Lung (tissue), 12 donors: ENCODE measurements around the gene RAB3IL1. TPM values are rescaled to one million over a fixed set of nuclear protein-coding genes. Genes with fewer than 3 reads are reported as not detected.

Source experiments
- ATAC-seq: fragments of 200-7000 bp; cut with Tn5 transposase; one replicate; pipeline ENCODE4 v1.9.1; 2020; ENCODE audit warnings: moderate number of reproducible peaks; ENCODE audit not compliant: insufficient read depth, low FRiP score
- DNase-seq, 3 donors: peaks; one replicate each; pipeline ENCODE4 v3.0.0-alpha.2; 2013 to 2017
- H3K27ac ChIP-seq, 2 donors: one replicate each; pipeline ENCODE4 v1.5.1; 2013; ENCODE audit warnings: mild to moderate bottlenecking in 2 of 2, moderate library complexity in 2 of 2, control low read depth in 1 of 2, inconsistent platforms in 1 of 2, low read depth in 1 of 2, low read length in 1 of 2
- H3K27me3 ChIP-seq, 3 donors: one replicate each; pipeline ENCODE4 v1.5.1; 2013; ENCODE audit warnings: low read length in 2 of 3; ENCODE audit not compliant: control insufficient read depth in 3 of 3, insufficient read depth in 3 of 3
- H3K36me3 ChIP-seq, 4 donors: one replicate each; pipeline ENCODE4 v1.5.1; 2013; ENCODE audit warnings: low read length in 4 of 4, mild to moderate bottlenecking in 1 of 4, moderate library complexity in 1 of 4; ENCODE audit not compliant: control insufficient read depth in 4 of 4, insufficient read depth in 4 of 4
- H3K4me1 ChIP-seq, 5 donors: one replicate each; pipeline ENCODE4 v1.5.1; 2013; ENCODE audit warnings: low read length in 5 of 5, mild to moderate bottlenecking in 2 of 5, moderate library complexity in 1 of 5; ENCODE audit not compliant: control insufficient read depth in 5 of 5, insufficient read depth in 5 of 5
- H3K4me3 ChIP-seq: one replicate; pipeline ENCODE4 v1.5.1; 2013; ENCODE audit warnings: mild to moderate bottlenecking, control low read depth, moderate library complexity
- H3K9ac ChIP-seq, 2 donors: one replicate each; pipeline ENCODE4 v1.5.1; 2013; ENCODE audit warnings: low read length in 2 of 2, control low read depth in 1 of 2; ENCODE audit not compliant: insufficient read depth in 1 of 2
- H3K9me3 ChIP-seq, 4 donors: one replicate each; pipeline ENCODE4 v1.5.1; 2013; ENCODE audit warnings: low read length in 3 of 4, mild to moderate bottlenecking in 1 of 4, moderate library complexity in 1 of 4; ENCODE audit not compliant: control insufficient read depth in 4 of 4, insufficient read depth in 3 of 4
- WGBS, 2 donors: extraction: QIAGEN DNeasy Blood & Tissue Kit; methylation state at CpG; one replicate each; pipeline ENCODE4 v1.1.7; 2013; 5-methylcytosine and 5-hydroxymethylcytosine counted together
- polyA plus RNA-seq, 2 donors: library from polyadenylated mRNA; stranded (reverse); fragments of 200-250 nt; gene quantifications; one replicate each; pipeline ENCODE4 v1.2.1, GENCODE V29; 2013
- total RNA-seq, 2 donors: library from RNA; depleted of rRNA in 1 of 2; stranded (reverse); fragments of >200 nt in 1 of 2; gene quantifications; one replicate each; pipeline ENCODE4 v1.2.1, GENCODE V29; 2014 to 2021
- TF ChIP-seq, protein P1 (sequence below): IDR thresholded peaks from 2 replicates; pipeline ENCODE4 v1.5.1; 2012; ENCODE audit warnings: mild to moderate bottlenecking; ENCODE audit errors: control extremely low read depth, extremely low read depth
- donor health status: control.
- donor health status: control.
- donor health status: Bipolar disorder and iron deficiency.
- donor health status: healthy.
- donor health status: DM: yes; HTN: yes; CAD: no.

Gene RAB3IL1
- total and polyA plus RNA-seq, 4 donors: 6.7 to 20.8 (median 9.8) TPM

DNA sequence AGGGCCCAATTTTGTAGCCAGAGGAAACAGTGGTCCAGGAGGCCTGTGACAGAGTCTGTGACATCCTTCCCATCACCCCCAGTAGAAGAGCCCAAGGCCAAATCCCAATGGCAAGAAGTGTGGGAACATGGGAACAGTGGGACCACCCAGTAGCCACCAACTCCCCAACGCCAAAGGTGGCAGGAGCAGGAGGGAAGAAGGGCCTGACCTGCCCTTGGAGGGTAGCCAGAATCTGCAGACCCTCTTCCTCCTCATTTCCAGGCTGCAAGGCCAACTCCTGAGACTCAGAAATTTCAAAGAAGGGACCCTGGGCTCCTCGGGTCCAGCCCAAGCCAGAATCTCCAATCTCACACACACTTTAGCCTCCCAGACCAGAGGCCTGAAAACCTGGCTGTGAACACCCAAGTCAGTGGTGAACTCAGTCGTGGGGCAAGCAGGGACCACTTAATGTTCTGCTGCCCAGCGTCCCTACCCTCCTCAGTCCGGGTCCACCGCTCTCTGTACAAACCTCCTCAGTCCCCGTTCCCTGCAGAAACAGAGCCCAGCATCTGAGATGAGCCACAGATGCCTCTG lies 6.2 kb downstream of the RAB3IL1 start:
- H3K36me3 ChIP-seq: peaks cover 0 to 6% (median under 1%) of the 10 kb centered on the region in 4 donors
- 77 to 79% methylated on average over 7 of the region's 7 CpGs for WGBS, 2 donors
- no peak overlapping the region for H3K27ac ChIP-seq
- H3K9me3 ChIP-seq: no peaks in the 10 kb centered on the region
- ATAC-seq (no peak), DNase-seq (no peak)
- no peak overlapping the region for H3K9ac ChIP-seq
- H3K4me1 ChIP-seq: peaks cover 0 to 36% (median 17%) of the 10 kb centered on the region in 5 donors
- H3K4me3 ChIP-seq: no peak overlapping the region
- H3K27me3 ChIP-seq: no peaks in the 10 kb centered on the region
- TF ChIP-seq, protein P1, sequence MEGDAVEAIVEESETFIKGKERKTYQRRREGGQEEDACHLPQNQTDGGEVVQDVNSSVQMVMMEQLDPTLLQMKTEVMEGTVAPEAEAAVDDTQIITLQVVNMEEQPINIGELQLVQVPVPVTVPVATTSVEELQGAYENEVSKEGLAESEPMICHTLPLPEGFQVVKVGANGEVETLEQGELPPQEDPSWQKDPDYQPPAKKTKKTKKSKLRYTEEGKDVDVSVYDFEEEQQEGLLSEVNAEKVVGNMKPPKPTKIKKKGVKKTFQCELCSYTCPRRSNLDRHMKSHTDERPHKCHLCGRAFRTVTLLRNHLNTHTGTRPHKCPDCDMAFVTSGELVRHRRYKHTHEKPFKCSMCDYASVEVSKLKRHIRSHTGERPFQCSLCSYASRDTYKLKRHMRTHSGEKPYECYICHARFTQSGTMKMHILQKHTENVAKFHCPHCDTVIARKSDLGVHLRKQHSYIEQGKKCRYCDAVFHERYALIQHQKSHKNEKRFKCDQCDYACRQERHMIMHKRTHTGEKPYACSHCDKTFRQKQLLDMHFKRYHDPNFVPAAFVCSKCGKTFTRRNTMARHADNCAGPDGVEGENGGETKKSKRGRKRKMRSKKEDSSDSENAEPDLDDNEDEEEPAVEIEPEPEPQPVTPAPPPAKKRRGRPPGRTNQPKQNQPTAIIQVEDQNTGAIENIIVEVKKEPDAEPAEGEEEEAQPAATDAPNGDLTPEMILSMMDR: no peak

DNA sequence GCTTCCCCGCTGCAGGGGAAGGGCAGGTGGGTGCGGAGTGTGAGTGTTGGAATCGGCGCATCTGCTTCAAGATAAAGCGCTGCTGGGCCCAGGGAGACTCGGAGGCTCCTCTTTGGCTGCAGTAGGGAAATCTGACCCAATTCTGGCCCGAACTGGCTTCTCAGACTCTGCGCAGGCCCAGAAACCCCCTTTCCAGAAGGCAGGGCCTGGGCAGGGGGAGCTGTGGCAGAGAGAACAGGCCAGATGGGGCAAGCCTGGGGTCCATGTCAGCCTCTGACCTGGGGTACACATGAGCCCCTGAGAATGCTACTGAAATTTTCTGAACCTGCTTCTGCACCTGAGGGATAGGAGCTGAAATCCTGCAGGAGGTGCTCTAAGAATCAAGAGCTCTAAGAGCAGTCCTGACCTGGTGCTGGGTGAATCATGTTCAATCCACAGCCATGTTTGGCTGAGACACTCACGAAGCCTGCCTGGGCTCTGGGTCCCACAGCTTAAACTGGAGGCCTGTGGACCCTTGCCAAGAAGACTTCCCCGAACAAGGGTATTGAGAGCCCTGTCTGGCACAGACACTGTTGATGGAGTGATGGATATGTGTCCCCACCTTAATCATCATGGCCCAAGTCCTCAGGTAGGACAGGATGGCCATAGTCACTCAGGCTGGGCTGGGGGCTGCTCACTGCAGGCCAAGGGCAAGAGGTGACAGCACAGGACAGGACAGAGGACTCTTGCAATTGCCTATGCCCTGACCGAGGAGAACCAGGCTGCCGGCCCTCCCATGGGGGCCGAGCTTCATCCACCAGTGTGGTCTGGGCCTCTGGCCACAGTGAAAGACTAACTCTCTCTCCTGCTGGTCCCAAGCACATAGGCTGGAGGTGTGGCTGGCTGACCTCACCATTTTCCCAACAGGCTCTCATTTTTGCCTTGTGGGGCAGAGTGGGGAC lies 6.9 kb downstream of the RAB3IL1 start:
- H3K4me1 ChIP-seq: peaks cover 0 to 36% (median 17%) of the 10 kb centered on the region in 5 donors
- 83 to 95% methylated on average over 13 of the region's 13 CpGs for WGBS, 2 donors
- TF ChIP-seq, protein P1: no peak
- H3K4me3 ChIP-seq: no peak overlapping the region
- H3K27ac ChIP-seq: no peak overlapping the region
- ATAC-seq: no peak
- H3K27me3 ChIP-seq: no peaks in the 10 kb centered on the region
- peaks cover 0 to 9% (median 3%) of the 10 kb centered on the region in 4 donors for H3K36me3 ChIP-seq
- H3K9ac ChIP-seq: peak overlapping the region in 1 of 2 donors; percentile 46
- peak in 2 of 3 donors; percentile 41 to 53 for DNase-seq
- no peaks in the 10 kb centered on the region for H3K9me3 ChIP-seq

DNA sequence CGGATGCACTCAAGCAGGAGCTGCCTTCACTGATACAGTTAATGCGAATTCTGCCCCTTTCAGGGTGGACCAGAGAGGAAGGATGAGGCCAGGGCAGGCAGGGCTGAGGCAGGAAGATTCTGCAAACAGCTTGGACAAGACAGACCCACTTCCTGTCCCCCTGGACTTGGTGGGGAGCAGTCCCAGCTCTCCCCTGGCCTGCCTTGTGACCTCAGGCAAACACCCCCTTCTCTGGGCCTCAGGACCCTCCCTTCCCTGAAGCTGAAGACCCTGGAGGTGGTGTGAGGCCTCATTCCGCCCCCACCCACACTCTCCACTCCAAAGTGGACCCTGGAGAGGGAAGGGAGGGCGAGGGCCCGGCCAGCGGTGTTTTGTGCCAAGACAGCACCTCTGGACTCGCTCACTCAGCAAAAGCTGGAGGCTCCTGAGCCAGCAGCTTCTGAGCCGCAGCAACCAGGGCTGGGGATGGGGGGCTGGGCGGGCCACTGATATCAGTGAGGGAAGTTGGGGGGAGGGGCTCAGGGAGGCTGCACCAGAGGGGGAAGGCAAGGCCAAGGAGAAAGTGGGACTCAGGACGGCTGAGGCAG lies 8.5 kb downstream of the RAB3IL1 start:
- TF ChIP-seq, protein P1: no peak
- DNase-seq (peak; percentile 76 to 89 (median 78)), ATAC-seq (no peak)
- Histone ChIP-seq H3K9me3 (no peaks in the 10 kb centered on the region), H3K36me3 (peaks cover 0 to 9% (median 4%) of the 10 kb centered on the region in 4 donors), H3K27ac (no peak overlapping the region), H3K27me3 (no peaks in the 10 kb centered on the region), H3K9ac (peak overlapping the region in 1 of 2 donors; percentile 57), H3K4me3 (no peak overlapping the region), H3K4me1 (peaks cover 0 to 36% (median 17%) of the 10 kb centered on the region in 5 donors)
- WGBS, 2 donors: 58 to 63% methylated on average over 9 to 10 of the region's 10 CpGs
